ENCODE measurements around the gene MAST1.

- TF ChIP-seq POLR2A (IDR thresholded peaks at IDR 0.05) = no peak
- TF ChIP-seq, protein P1, sequence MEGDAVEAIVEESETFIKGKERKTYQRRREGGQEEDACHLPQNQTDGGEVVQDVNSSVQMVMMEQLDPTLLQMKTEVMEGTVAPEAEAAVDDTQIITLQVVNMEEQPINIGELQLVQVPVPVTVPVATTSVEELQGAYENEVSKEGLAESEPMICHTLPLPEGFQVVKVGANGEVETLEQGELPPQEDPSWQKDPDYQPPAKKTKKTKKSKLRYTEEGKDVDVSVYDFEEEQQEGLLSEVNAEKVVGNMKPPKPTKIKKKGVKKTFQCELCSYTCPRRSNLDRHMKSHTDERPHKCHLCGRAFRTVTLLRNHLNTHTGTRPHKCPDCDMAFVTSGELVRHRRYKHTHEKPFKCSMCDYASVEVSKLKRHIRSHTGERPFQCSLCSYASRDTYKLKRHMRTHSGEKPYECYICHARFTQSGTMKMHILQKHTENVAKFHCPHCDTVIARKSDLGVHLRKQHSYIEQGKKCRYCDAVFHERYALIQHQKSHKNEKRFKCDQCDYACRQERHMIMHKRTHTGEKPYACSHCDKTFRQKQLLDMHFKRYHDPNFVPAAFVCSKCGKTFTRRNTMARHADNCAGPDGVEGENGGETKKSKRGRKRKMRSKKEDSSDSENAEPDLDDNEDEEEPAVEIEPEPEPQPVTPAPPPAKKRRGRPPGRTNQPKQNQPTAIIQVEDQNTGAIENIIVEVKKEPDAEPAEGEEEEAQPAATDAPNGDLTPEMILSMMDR (IDR thresholded peaks at IDR 0.05) = no peak
These were observed 23.2 kb upstream of the MAST1 start for GRCh38 chr19:12815088-12815487.
